Fibroblast of pulmonary artery (primary cell): ENCODE data around the gene RBM7.

Experiments used
- DNase-seq: peaks from one replicate; pipeline ENCODE4 v3.0.0-alpha.2; 2010; ENCODE audit warnings: low read depth
- H3K4me3 ChIP-seq: replicated peaks from 2 replicates; pipeline ENCODE4 v1.5.1; 2011; ENCODE audit warnings: low read depth, mild to moderate bottlenecking, control low read depth, low read length, moderate library complexity
- CTCF ChIP-seq: IDR thresholded peaks from 2 replicates; pipeline ENCODE4 v1.5.1; 2011; ENCODE audit warnings: mild to moderate bottlenecking, control low read depth, low read length, inconsistent platforms; ENCODE audit errors: missing control alignments

Gene RBM7

GRCh38 chr11:114400216-114400914 lies at the start of gene RBM7, which contains the start of gene C11orf71:
RBM7 (plus strand) TSS chr11:114400666; CDS start chr11:114400672, 6 bp downstream.
C11orf71 (minus strand) TSS chr11:114400511; CDS start chr11:114400331, 180 bp downstream.
- peak; percentile 99 for DNase-seq
- peak within 1 kb of the TSS; percentile 95 for H3K4me3 ChIP-seq
- no peak for TF ChIP-seq CTCF

DNA sequence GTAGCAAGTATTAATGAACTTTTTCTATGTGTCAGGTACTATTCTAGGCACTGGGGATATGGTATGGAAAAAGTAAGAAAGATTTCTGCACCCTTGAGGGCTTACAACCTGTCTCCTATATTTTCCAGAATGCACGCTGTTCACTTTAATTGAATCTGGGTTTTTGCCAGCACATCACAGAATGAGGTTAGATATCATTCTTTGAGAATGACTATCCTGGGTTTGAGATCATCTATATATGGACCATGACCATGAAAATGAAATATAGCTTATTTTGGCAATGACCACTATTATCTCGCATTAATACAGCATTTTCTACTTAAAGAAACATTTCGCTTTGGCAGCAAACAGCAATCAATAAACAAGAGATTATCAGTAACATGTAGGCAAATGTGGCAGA lies 47.0 kb upstream of the RBM7 start:
- no peak for DNase-seq
- TF ChIP-seq CTCF = no peak
- no peak overlapping the region for H3K4me3 ChIP-seq

DNA sequence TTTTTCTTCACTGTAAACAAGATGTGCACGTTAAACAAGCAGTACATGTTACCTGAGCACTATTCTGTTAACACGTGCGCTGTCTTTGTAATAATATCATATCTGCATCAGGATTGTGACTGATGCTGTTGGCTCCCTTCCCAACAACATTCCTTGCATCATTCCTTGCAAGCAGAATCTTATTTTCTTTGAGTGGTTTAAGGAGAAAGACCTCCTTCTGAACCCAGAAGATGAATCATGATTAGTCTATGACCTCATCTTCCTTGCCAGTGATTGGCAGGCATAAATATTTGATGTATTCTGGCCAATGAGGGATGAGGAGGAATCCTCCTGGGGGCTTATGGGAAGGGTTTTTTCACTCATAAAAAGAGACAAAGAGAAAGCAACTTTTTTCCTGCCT lies 46.4 kb upstream of the RBM7 start:
- peak; percentile 87 for DNase-seq
- no peak overlapping the region for H3K4me3 ChIP-seq
- TF ChIP-seq CTCF = no peak

DNA sequence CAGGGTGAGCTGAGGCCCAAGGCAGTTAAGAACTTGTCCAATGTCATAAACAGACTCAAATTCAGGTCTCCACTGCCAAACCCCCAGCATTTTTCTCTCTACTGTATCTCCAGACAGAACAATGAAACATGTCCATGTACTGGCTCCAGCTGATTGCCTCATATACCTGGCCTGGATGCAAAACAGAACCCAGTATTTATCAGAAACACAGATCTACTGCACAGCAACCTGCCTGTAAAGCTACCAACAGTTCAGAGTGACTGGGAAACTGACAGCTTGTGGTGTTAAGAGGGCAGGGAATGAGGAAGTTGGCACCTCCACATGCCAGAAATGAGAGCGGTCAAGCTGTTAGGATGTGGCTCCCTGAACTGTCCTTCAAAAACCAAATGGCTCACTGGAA lies 41.8 kb upstream of the RBM7 start:
- no peak overlapping the region for H3K4me3 ChIP-seq
- no peak for TF ChIP-seq CTCF
- DNase-seq = peak; percentile 56

GRCh38 chr11:114359342-114359741 lies 41.1 kb upstream of the RBM7 start:
- no peak for TF ChIP-seq CTCF
- peak; percentile 38 for DNase-seq
- no peak overlapping the region for H3K4me3 ChIP-seq

GRCh38 chr11:114362326-114362725 lies 38.1 kb upstream of the RBM7 start:
- TF ChIP-seq CTCF = no peak
- no peak for DNase-seq
- H3K4me3 ChIP-seq = no peak overlapping the region

DNA sequence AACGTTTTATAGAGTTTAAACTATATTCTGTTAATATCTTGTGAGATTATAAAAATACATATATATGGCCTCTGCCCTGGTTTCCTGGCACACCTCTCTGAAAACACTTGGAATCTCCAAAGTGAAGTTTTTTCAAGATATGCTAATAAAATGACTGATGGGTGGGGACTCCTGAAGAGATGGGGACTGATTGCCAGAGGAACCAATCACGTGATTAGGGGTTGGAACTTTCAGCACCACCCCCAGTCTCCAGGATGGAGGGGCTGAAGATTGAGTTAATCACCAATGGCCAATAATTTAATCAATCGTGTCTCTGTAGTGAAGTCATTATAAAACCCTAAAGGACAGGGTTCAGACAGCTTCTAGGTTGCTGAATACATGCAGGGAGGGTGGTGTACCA lies 37.5 kb upstream of the RBM7 start:
- DNase-seq = no peak
- TF ChIP-seq CTCF = no peak
- no peak overlapping the region for H3K4me3 ChIP-seq
